GM19372 (cell line): ENCODE results near the gene KRT6B.
"Not testable (repeated sequence)": the region's sequence is repeated elsewhere in the genome, so short reads cannot be mapped to it uniquely, and the experiment has no call there.

Experiments
- ATAC-seq: cut with Tn5 transposase; IDR thresholded peaks from one replicate; pipeline ENCODE4 v1.9.1; 2021; ENCODE audit warnings: mild to moderate bottlenecking, low read depth, moderate library complexity; ENCODE audit not compliant: unreplicated experiment

The KRT6B gene

DNA sequence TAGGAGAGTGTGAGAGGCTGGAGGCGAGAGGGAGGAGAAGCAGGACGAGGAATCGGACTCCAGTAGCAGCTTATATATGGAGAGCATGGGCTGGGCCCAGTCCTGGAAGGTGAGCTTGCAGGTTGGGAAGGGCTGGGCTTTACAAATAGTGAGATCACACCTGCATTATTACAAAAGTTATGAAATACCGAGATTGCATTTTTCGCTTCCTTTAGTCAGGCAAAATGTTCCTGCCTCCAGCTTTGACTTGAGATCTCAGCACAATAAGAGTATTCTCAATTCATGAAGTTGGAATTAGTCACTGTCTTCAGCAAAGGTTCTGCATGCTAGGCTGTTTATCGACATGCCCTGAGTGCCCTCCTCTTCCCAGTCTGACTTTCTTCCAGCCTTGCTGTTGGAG is at the start of gene KRT6B:
Gene KRT6B (minus strand): TSS at position 46 of the 400 bp plus-strand sequence. CDS start 68 bp downstream, outside the sequence.
- ATAC-seq, result no peak

DNA sequence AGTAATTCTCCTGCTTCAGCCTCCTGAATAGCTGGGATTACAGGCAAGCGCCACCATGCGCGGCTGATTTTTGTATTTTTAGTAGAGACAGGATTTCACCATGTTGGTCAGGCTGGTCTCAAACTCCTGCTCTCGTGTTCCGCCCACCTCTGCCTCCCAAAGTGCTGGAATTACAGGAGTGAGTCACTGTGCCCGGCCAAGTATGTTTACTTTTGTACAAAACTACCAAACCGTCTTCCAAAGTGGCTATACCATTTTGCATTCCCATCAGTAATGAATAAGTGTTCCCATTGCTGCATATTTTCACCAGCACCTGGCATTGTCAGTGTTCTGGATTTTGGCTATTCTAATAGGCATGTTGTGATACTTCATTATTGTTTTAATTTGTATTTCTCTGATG is 49.5 kb upstream of the KRT6B start:
- no peak for ATAC-seq

DNA sequence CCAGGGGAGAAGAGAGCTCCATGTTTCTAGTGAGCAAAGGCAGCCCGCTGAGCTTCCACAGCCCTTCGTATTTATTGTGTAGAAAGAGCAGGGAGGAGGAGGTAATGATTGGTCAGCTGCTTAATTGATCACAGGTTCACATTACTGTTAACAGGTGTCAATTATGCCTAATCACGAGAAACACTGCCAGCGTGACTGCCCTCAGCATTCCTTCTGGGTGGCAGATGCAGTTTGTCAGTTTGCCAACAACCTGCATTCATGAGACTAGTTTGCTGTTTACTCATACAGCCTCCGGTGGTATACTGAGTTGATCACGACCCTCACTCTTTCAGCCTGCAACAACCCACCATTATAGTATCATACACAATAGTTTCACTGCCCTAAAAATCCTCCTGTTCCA is 48.6 kb upstream of the KRT6B start:
- not testable (repeated sequence) for ATAC-seq

DNA sequence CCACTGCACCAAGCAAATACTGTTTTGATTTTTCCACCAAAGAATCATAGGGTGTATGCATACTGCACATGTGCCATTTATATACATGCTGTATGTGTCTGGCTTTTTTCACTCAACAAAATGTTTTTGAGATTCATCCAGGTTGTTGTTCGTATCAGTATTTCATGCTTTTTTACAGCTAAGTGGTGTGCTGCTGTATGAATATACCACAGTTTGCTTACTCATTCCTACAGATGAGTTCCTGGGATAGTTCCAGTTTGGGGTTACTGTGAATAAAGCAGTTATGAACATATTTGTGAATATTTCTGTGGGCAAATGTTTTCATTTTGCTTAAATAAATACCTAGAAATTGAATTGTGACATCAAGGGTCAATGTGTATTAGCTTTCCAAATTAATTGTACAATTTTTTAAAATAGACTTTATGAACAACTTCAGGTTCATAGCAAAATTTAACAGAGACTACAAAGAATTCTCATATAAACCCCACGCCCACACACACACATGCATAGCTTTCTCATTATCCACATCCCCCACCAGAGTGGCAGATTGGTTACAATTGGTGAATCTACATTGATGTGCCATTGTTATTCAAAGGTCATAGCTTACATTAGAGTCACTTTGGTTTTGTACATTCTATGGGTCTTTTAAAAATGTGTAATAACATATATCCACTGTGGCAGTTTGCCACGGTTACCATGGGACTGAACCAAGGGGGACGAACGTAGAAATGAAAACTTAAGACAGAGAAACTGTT is 48.0 kb upstream of the KRT6B start:
- no peak for ATAC-seq

DNA sequence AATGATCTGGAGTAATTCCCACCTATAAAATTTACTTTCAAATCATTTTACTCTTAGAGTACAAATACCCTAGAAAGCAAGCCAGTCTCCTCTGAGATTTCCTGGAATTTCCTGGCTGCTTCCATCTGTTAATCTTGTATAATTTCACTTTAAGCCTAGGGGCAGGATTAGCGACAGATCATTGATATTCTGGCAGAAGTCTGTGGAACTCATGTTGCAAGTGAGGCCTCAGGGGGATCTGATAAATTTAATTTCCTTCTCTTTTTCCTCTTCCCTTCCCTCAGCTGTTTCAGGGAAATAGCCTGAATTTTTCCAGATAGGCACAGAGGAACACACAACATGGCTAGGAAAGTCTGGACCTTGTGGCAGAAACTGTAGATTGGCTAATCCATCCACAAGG is 47.0 kb upstream of the KRT6B start:
- no peak for ATAC-seq

DNA sequence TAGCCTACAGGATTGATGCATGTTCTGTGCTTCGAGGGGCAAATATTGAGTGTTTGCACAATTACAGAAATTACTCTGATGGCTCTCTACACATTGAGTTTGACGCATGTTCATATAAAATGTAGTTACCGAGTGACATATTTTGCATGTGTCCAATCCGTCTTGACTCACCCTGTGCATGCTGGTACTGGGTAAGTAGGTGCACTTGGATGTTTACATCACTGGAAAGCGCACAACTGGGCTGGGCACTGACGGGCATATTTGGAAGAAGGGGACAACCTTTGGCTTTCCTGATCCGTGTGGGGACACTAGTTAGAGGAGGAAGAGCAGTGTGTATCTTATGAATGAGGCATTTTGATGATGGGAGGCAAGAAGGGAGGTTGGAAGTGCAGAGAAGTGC is 46.0 kb upstream of the KRT6B start:
- no peak for ATAC-seq

DNA sequence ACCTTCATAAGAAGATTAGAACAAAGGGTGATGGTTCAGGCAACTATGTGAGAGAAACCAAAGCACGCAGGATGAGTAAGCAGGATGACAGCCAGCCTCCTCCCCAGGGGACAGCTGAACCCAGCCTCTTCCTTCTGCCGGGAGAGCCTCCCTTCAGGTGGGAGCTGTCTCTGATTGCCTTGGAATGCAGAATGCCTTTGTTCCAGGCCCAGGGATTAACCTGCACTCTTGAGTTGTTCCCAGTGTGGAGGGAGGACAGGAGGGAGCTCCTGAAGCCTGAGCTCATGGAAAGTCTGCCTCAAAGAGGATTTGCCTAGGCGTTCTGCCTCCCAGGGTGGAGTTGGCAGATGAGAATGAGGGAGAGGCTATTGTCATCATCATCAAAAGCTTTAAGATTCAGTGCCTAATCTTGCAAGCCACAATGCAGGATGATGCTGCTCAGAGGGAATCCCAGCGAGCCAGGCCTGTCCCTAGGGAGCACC is 44.7 kb upstream of the KRT6B start:
- no peak for ATAC-seq

DNA sequence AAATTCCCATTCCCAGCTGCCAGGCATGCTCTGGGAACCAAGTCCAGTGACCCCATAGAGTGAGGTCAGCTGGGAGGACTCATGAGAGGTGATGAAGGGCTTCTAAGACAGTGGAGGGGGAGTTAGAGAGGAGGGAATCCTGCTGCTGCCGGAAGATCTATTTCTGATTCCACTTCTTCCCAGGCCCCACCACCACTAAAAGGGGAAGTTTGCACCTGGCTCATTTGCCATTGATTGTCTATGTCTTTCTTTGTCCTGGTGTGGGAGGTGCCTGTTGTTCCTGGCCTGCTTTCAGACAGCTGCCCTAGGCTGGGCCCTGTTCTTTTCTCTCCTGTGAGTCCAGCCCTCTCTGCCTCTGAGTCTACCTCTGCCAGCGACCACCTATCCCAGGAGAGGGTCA is 44.1 kb upstream of the KRT6B start:
- ATAC-seq, result no peak

DNA sequence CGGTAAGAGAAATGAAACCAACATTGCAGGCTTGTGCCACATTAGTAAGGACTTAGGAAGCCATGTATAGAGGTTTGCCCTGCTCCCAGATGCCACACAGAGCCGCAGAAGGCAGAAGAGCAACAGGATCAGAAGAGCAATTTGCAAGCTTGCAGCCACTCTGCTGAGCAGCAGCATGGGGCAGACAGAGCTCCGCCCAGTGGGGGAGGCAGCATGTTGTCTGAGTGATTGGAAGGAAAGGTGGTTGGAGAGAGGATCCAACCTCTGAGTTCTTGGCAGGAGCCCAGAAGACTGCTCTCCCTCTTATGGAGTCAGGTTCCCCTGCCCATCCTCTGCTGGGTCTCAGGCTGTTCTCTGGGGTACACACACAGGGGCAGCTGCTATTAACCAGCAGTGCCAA is 43.4 kb upstream of the KRT6B start:
- no peak for ATAC-seq

DNA sequence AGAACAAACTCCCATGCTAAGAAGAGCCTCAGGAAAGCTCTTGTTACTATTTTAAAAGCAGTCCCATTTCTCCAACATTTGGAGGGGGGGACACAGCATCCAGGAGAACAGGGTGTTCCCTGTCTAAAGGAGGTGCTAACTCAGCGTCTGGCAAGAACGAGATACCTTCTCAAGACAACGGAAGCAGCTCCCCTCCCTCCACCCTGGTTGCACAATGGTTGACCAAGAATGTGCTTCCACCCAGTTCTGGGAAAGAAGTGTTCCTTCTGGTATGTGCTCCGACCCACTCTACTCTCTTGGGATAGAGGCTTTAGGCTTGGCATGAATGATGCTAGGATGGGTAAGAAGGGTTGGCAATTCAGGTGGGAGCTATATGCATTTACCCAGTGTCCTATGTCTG is 42.6 kb upstream of the KRT6B start:
- ATAC-seq, result no peak

DNA sequence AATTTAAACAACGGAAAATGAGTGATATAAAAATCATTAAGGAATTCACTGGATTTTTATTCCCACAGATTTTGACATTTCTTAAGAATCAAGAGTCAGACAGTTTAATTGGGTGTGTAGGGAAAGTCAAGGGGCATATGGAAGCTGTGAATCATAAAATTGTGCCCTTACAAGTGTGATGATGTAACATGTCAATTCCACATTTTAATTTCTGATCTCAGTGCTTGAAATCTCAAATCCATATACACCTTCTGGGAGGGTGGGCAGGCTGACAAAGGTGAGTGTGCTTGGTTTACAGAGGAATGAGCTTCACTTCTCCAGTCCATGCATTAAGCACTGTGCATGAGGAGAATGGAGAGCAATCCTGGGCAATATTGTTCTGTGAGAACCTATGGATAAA is 42.2 kb upstream of the KRT6B start:
- no peak for ATAC-seq

DNA sequence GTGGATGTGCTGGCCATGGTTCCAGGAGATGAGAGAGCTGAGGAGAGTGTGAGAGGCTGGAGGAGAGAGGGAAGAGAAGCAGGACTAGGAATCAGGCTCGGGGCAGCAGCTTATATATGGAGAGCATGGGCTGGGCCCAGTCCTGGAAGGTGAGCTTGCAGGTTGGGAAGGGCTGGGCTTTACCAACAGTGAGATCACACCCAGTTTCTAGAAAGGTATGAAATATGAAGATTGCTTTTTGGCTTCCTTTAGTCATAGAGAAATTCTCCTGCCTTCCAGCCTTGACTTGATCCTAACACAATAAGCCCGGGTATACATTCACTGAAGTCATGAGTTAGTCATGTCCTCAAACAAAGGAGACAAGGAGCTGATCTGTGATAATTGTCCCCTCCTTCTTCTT is 41.2 kb upstream of the KRT6B start, which contains the start of gene KRT6A:
Gene KRT6A (minus strand): TSS at position 86 of the 400 bp plus-strand sequence. CDS start 69 bp downstream, at position 17.
- no peak for ATAC-seq

DNA sequence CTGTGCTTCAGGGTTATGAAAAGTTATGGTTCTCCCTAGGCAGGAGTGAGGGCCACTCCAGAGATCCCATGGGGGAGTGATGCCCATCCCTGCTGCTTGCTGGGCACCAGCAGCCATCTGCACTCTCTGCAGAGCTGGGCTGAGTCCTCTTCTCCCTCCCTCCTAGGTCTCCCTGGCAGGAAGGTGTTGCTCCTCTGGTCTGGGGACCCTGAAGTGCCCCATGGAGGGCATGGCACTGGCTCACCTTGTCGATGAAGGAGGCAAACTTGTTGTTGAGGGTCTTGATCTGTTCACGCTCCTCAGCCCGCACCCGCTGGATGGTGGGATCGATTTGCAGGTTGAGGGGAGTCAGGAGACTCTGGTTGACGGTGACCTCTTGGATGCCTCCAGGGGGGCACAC is 40.5 kb upstream of the KRT6B start:
- ATAC-seq, result not testable (repeated sequence)

DNA sequence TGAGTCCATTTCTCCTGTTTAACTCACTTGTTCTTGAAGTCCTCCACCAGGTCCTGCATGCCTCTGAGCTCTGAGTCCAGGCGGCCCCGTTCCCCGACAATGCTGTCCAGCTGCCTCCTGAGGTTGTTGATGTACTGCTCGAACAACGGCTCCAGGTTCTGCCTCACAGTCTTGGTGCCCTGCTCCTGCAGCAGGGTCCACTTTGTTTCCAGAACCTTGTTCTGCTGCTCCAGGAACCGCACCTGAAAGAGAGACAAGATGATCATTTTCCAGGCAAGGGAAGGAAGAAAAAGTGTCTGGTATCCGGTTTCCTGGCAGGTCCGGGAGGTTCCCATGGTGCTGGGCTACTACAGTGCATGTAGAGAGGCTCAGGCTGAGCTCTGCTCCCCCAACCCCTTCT is 39.5 kb upstream of the KRT6B start:
- ATAC-seq, result not testable (repeated sequence)

DNA sequence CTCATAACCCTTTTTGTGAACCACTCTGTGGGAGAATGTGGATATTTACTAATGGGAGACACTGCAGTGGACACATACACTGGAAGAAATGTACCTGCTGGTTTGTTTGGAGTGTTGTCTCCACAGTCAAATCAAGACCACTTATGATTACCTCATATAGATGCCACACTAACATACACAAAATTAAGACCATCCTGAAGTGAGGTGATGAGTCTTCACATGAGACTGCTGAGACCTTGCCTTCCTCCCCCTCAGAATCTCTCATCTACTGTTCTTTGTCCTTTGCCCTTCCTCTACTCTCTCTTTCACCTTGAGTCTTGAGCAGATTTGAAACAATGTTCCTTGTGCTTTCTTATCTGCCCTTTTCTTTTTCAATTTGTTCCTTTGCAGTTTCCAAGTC is 36.8 kb upstream of the KRT6B start:
- no peak for ATAC-seq

DNA sequence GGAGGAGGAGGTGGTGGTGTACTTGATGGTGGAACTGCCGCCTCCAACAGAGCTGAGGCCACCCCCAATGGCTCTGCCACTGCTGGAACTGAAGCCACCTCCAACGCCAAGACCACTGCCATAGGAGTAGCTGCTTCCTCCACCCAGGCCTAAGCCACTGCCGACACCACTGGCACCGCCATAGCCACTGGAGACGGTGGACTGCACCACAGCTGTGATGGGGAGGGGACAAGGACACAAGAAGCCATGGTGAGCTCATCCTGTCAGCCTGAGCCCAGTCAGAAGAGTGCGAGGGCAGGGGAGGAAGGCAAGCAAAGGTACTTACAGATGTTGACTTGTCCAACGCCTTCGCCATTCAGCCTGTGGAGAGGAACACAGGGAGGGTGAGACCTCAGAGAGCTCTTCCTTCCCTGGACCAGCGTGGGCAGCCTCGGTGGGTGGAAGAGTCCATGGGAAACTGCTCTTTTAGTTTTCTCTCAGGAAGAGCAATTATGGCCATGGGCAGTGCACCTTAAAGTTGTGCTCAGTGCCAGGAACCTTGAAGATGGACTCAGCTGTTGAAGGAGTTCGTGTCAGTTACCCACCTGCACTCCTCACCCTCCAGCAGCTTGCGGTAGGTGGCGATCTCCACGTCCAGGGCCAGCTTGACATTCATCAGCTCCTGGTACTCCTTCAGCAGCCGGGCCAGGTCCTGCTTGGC is 35.9 kb upstream of the KRT6B start:
- not testable (repeated sequence) for ATAC-seq

DNA sequence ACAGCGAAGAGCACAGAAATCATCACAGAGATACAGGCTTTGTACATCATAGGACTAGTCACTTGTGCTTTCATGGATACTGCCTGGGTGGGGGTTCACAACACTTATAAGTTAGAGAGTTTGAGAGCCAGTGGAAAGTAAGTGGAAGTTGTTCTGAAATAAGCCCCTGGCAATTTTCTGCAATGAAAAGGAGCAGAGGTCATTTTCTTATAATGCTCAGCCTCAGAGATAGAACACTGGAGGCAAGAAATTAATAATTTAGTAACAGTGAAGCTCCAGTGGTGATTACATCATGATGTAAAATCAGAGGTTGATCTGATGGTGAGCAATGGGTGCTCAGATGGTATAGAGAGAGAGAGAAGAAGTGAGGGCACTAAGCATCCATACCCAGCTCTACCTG is 35.3 kb upstream of the KRT6B start:
- ATAC-seq, result no peak

DNA sequence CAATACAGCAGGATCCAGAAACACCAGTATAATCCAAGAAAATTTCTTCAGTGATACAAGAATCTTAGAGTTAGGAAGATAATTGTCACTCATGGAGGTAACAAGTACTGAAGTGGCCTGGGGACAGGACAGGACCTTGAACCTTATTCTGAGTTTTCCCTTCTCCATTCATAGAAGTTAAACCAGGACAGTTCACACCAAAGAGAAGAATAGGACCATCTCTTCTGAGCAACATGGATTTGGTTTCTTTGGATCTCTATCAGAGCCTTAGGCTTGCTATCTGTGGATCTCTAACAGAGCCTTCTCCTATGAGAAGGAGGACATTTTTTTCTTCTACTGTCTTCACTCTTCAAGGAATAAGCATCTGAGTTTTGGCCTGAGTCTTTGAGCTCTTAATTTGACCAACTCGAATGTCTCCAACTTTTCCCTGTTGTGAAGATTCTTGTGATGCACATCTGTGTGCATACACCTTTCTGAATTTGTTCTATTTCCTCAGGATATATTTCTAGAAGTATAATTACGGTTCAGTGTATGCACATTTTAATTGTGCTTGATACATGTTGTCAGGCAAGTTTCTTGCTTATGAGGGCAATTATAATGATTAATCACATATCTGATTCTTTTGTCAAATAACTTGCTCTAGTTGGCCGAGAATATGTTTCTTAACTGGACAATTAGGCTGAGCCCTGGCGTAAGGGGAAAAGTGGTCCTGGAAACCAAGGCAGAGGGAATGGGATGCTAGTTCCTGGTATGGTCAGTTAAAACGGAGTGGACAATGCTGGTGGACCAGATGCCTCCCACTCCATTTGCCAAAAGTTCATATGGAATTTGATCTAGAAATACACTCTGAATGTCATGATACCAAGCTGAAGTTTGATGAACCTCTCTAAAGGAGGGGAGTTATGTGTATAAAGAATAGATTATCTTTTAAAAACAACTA is 34.5 kb upstream of the KRT6B start:
- ATAC-seq, result no peak

DNA sequence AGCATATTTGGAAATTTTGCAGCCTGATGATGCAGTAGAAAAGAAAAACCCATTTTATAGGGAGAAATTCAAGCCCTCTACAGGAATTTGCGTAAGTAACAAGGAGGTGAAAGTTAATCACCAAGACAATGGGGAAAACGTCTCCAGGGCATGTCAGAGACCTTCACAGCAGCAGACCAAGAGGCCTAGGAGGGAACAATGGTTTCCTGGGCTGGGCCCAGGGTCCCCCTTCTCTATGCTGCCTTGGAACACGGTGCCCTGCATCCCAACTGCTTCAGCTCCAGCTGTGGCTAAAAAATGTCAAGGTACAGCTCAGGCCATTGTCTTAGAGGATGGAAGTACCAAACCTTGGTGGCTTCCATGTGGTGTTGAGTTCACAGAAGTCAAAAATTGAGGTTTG is 28.1 kb upstream of the KRT6B start:
- no peak for ATAC-seq

DNA sequence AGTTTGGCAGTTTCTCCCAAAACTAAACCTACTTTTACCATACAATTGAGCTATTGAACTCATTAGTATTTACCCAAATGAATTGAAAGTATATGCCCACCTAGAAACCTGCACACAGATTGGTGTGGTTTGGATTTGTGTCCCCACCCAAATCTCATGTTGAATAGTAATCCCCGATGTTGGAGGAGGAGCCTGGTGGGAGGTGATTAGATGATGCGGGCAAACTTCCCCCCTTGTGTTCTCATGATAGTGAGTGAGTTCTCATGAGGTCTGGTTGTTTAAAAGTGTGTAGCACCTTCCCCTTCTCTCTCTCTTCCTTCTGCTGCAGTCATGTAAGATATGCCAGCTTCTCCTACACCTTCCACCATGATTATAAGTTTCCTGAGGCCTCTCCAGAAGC is 25.7 kb upstream of the KRT6B start:
- ATAC-seq, result no peak

DNA sequence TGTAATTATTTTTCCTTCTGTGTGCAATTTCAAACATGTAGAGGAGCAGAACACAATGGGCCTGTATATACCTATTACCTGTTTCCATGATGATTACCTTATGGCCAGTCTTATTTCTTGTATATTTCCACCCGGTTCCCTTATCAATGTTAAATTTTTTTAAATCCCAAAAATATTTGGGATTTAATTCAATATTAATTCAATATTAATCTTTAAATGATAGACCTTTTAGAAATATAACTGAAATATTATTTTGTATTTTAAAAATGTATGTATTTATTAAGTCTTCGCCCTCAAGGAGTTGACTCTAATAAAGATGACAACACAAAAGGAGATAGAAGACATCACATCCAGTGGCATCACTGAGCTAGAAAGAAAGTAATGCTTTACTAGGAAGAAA is 22.3 kb upstream of the KRT6B start:
- ATAC-seq, result no peak
